Fibroblast of villous mesenchyme (primary cell): ENCODE measurements around the gene AQP7. TPM values are rescaled to one million over a fixed set of nuclear protein-coding genes. Genes with fewer than 3 reads are reported as not detected.

ENCODE experiments used
- DNase-seq: peaks from one replicate; pipeline ENCODE4 v3.0.0-alpha.2; 2010; ENCODE audit warnings: low read depth
- H3K4me3 ChIP-seq: 2 replicates; pipeline ENCODE4 v1.5.1; 2011; ENCODE audit warnings: low read depth, mild to moderate bottlenecking, low read length
- CTCF ChIP-seq: IDR thresholded peaks from 2 replicates; pipeline ENCODE4 v1.5.1; 2012; ENCODE audit warnings: low read depth, mild to moderate bottlenecking, low read length; ENCODE audit not compliant: insufficient read depth
- total RNA-seq: library from RNA; depleted of rRNA; stranded (reverse); fragments of >200 nt; gene quantifications from 2 replicates; pipeline ENCODE4 v1.2.3, GENCODE V29; 2012

The AQP7 gene
- total RNA-seq, 1 donor, result not detected

- DNase-seq, result no peak
- no peak for TF ChIP-seq CTCF
- no peak overlapping the region for H3K4me3 ChIP-seq
Measured at GRCh38 chr9:33439731-33440130, 37.4 kb upstream of the AQP7 start.

GRCh38 chr9:33438926-33439680, 36.7 kb upstream of the AQP7 start:
- DNase-seq, result no peak
- H3K4me3 ChIP-seq, result no peak overlapping the region
- no peak for TF ChIP-seq CTCF

GRCh38 chr9:33437898-33438297, 35.5 kb upstream of the AQP7 start:
- TF ChIP-seq CTCF, result no peak
- no peak for DNase-seq
- no peak overlapping the region for H3K4me3 ChIP-seq

GRCh38 chr9:33437205-33437604, 34.8 kb upstream of the AQP7 start:
- no peak for DNase-seq
- TF ChIP-seq CTCF, result no peak
- no peak overlapping the region for H3K4me3 ChIP-seq

- DNase-seq, result peak; percentile 44
- H3K4me3 ChIP-seq, result no peak overlapping the region
- TF ChIP-seq CTCF, result no peak
Measured at GRCh38 chr9:33436445-33436844, 34.1 kb upstream of the AQP7 start.

GRCh38 chr9:33435821-33436277, 33.5 kb upstream of the AQP7 start:
- TF ChIP-seq CTCF, result no peak
- peak; percentile 18 for DNase-seq

More at GRCh38 chr9:33435821-33436277, 33.5 kb upstream of the AQP7 start:
- no peak overlapping the region for H3K4me3 ChIP-seq
